H1 (cell line): Measurements from ENCODE around the gene PSPC1. TPM values are rescaled to one million over a fixed set of nuclear protein-coding genes. Genes with fewer than 3 reads are reported as not detected.

ENCODE experiments used
- polyA plus RNA-seq, 7 experiments: library from polyadenylated mRNA; depleted of rRNA in 3 of 7; stranded (reverse) in 5 of 7; unstranded in 2 of 7; fragments of >200 nt in 5 of 7; fragments of 200-250 nt in 2 of 7; gene quantifications; 1 replicate in 5 of 7; 2 replicates in 1 of 7; 4 replicates in 1 of 7; pipeline versions ENCODE4 v1.2.1 to v1.2.3, GENCODE V29; 2011 to 2013; ENCODE audit warnings: missing spikeins in 2 of 7, mixed read lengths in 2 of 7
- small RNA-seq: library from polyadenylated mRNA; stranded (forward); fragments of <200 nt; extraction: miRNeasy Mini kit (QIAGEN cat#:217004); gene quantifications from one replicate; pipeline ENCODE3, GENCODE V24; 2013; ENCODE audit not compliant: insufficient read depth
- total RNA-seq: library from RNA; stranded (reverse); fragmentation: NEBNext Ultra II Directional; extraction: Animal tissue kit (Norgen Biotek cat#: 25700); gene quantifications from 2 replicates; pipeline ENCODE4 v1.2.1, GENCODE V29; 2021

PSPC1 gene
- total and polyA plus RNA-seq, 2 of the 8 experiments (the other 6 are each of a cell fraction or from before 2014, with no cell fraction given) = 53.4 to 97.4 TPM

Small RNA genes within 50 kb of the gene (small RNA-seq; reads per million reads assigned to genes)
- gene RN7SL166P = not detected

Other genes with a start within 250 kb of the PSPC1 start
- gene TPTE2, start 221.4 kb downstream of the PSPC1 start, total RNA-seq = not detected in 2 replicates
- not detected in 2 replicates for gene TPTE2, start 221.4 kb downstream of the PSPC1 start, polyA plus RNA-seq (2011; rRNA removed)
- gene MPHOSPH8, start 149.3 kb downstream of the PSPC1 start, total RNA-seq = 18.0 and 20.5 TPM in 2 replicates
- gene MPHOSPH8, start 149.3 kb downstream of the PSPC1 start, polyA plus RNA-seq (2011; rRNA removed) = 6.7 and 8.3 TPM in 2 replicates
- gene ZMYM5, start 80.7 kb upstream of the PSPC1 start, total RNA-seq = 7.9 and 8.4 TPM in 2 replicates
- gene ZMYM5, start 80.7 kb upstream of the PSPC1 start, polyA plus RNA-seq (2011; rRNA removed) = 2.2 and 4.9 TPM in 2 replicates
- gene ZMYM2, start 175.8 kb upstream of the PSPC1 start, total RNA-seq = 159 and 171 TPM in 2 replicates
- gene ZMYM2, start 175.8 kb upstream of the PSPC1 start, polyA plus RNA-seq (2011; rRNA removed) = 25.0 and 41.2 TPM in 2 replicates